ENCODE measurements around the gene PHF20.
"Not testable (repeated sequence)": the region's sequence is repeated elsewhere in the genome, so short reads cannot be mapped to it uniquely, and the experiment has no call there.

PHF20 gene

DNA sequence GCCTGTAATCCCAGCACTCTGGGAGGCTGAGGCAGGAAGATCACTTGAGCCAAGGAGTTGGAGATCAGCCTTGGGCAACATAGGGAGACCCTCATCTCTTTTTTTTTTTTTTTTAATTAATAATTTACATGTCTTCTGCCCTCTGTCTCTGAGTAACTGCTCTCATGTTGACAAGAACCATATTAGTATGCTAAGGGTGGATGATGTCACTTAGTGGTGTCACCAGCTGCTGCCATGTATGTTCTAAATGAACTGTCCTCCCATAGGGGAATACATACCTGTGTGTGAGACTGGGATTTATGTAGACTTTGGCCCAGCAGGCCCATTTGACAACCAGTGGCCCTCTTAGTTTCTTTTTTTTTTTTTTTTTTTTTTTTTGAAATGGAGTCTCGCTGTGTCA lies 116.8 kb downstream of the PHF20 start:
- no peak for DNase-seq

DNA sequence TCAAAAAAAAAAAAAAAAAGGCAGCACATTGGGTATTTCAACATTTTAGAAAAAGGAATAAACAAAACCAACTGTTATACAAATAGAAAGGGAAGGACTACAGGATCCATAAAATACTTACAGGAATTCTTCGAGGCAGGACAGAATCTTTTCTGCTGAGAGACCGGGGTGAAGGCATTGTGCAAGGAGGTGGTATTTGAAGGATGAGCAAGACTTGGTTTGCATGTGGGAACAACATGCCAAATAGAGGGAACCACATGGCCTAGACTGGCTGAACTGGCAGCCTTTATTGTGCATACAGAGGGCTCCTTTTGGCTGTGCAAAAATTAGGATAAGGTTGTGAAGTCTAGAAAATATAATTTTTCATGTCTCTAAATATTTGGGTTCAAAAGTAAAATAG lies 119.6 kb downstream of the PHF20 start:
- DNase-seq, result no peak

DNA sequence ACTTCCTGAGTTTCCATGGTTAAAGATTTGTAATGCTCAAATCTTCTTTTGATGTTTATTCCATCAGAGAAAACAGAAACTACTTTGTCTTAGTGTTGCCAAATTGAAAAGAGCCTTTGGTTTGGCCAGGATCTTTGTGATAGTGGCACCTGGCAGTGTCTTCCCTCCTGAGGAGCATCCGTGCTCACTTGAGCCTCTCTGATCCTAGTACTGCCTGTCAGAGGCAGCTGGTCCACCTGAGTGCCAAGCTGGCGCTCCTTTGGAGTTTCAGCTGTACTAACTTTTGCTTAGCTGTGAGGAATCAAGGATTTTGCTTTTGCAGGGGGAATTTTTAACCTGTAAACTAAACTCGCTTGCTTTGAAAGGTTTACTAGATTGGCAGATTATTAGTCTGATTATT lies 121.1 kb downstream of the PHF20 start:
- no peak for DNase-seq

DNA sequence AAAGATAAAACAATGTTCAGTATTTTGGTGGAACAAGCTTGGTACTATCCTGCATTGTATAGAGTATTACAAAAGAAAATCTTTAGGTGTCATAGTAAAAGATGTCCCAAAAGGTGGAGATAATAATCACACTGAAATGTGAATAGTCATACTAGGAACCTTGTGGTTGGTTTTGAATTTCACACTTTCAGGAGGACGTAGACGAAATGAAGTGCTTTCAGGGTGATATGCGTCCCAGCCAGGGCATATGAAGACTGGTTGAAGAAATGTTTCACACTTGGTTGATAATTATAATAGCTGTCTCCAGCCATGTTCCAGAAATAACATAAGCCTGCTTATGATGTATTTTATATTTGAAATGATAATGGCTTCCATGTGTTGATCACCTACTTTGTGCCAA lies 122.1 kb downstream of the PHF20 start:
- DNase-seq, result no peak

DNA sequence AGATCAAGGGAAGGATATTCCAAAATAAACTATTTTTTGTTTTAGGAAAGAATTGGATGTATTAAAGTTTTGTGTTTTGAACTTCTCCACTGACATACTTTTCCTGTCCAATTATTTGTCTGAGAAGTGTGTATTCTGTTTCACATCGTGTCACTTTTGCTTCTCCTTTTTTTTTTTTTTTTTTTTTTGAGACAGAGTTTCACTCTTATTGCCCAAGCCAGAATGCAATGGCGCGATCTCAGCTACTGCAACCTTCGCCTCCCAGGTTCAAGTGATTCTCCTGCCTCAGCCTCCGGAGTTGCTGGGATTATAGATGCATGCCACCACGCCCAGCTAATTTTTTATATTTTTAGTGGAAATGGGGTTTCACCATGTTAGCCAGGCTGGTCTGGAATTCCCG lies 123.7 kb downstream of the PHF20 start:
- not testable (repeated sequence) for DNase-seq

DNA sequence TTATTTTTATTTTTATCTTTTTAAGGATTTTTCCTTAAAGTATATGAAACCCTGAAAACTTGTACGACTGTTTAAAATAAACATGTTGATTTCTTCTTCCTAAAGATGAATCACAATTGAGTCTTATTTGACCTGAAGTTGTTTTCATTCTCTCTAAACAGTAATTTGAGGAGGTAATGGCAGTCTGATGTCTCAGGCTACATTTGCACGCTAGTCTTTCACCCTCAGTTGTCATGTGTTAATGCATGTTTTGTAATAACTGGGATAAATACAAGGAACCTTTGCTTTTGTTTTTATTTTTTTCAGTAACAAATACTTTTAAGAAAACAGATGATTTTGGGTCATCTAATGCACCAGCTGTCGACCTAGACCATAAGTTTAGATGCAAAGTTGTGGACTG lies 127.2 kb downstream of the PHF20 start:
- no peak for DNase-seq

DNA sequence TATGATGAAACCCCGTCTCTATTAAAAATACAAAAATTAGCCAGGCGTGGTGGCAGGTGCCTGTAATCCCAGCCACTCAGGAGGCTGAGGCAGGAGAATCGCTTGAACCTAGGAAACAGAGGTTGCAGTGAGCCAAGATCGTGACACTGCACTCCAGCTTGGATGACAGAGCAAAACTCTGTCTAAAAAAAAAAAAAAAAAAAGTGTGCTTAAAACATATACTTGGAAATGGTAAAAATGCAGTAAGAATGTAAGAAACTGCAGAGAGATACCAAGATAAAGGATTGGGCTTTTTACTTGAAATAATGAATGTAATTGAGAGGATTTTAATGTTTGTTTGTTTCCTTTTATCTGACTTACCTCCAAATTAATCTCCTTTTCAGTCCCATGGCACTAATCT lies 129.4 kb downstream of the PHF20 start:
- DNase-seq, result not testable (repeated sequence)

DNA sequence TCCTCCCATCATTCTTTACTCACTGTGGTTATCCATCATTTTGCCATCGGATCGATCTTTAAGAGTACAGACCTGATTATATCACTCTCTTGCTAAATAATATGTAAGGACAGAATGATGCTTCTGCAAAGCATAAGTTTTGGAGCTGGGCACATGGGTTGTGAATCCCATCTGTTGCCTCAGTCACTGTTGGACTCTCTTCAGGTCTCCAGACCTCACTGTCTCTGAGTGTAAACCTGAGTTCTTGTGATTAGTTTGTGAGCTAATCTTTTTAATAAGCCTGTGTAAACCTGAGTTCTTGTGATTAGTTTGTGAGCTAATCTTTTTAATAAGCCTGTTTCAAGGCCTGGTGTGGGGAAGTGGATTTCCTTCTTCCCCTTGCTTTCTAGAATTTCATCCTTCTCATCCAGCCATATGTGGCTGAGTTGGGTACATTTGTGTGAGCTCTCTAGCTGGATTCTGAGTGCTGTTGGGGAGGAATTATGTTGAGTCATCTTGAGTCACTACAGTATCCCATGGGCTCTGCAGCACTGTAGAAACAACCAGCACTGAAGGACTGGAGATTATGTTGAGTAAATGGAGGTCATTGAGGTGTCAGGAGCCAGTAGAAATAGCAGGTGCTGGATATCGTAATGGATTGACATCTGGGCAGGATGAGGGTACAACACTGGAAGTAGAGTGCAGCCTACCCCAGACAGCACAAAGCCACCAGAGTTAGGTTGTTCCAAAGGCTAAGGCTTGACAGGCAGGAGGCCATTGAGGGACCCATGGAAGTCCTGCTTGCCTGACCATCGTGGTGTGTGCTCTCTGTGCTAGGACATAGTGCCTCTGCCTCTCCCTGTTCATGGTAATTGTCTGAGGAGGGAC lies 130.1 kb downstream of the PHF20 start:
- DNase-seq, result no peak

DNA sequence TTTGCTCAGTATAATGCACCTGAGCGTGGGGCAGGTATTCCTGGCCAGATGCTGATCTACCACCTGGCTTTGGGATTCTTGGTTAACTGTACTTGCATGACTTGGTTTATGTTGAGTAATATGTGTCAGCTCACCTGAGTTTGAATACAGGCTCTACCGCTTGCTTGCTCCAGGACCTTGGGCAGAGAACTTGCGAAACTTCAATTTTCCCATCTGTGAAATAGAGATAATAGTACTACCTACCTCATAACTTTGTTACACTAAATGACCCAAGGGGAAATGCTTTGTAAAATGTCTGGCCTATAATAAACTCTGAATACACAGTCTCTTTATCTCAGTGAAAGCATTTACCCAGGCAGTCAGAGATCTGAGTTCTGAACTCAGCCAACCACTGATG lies 130.7 kb downstream of the PHF20 start:
- DNase-seq, result no peak

DNA sequence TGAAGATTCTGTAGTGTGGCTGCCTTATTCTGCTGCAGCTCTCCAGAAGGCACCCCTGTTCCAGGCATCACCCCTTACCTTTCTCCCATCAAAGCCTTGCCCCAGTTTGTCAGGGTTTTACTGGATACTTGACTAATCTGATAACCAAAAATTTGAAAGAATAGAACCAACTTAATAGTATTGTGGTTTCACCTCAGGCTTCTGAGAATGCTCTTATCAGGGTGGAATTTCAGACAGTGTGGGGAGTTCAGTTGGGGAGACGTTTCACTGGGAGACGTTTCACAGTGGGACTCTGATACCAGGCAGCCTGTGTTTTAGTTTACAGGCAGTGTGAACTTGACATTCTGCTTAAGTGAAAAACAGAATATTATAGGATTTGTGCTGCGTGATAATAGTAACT lies 132.0 kb downstream of the PHF20 start:
- no peak for DNase-seq

DNA sequence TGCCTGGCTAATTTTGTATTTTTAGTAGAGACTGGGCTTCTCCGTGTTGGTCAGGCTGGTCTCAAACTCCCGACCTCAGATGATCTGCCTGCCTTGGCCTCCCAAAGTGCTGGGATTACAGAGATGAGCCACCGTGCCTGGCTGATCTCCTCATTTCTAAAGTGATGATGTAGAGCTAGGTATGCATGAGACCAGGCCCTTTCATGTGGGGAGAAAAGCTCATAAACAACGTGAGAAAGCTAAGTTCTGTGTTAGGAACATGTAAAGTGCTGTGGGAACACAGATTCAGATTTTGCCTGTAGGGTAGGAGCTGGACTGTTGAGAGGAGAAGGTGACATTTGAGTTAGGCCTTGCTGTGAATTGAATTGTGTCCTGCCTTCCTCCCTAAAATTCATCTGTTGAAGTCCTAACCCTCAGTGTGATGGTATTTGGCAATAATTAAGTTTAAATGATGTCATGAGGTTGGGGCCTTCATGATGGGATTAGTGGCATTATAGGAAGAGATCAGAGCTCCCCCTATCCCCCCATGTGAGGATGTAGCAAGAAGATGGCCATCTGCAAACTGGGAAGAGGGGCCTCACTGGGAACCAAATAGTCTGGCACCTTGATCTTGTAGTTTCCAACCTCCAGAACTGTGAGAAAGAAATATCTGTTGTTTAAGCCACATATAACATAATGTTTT lies 133.3 kb downstream of the PHF20 start:
- no peak for DNase-seq

DNA sequence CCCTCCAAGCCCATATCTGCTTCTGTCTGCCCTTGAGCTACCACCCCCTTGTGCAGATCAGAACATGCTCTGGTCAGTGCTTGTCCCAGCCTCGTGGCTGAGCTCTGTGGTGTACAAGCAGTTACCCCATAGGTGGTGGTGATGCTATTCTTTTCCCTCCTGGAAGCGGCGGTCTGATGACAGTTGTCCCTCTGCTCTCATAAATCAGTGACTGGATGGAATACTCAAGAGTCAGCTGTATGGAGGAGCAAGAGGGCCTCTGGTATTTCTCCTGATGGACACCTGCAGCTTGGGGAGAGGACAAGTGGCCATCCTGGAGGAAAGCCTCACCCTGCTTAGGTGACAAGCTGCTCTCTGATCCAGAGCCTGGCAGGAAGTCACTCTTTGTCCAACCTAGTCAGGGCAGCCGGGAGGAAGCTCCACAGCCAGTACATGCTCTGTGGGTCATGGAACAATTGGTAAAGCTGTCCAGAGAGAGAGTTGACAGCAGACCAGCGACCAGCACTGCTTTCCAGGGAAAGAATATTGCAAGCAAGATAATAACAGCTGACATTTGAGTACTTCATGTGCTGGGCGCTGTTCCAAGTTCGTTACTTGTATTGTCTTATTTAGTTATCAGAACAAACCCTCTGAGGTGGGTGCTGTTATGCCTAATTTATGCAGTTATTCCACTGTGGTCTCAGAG lies 135.3 kb downstream of the PHF20 start:
- no peak for DNase-seq

DNA sequence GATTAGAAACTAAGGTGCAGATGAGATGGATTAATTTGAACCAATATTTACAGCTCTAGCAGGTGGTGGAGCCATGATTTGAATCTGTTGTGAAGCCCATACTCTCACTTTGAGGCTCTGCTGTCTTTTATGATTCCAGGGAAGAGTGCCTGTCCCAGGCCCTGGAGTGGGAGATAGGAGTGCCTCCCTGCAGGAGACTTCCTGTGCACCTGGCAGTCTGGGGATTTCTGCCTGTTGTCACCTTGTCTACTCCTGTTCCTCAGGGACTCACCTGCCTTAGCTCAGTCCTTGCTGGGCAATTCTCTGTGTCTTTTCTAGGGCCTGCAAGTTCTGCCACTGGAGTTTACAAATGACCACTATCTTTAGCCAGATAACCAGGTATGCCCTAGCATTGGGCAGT lies 136.2 kb downstream of the PHF20 start:
- no peak for DNase-seq

DNA sequence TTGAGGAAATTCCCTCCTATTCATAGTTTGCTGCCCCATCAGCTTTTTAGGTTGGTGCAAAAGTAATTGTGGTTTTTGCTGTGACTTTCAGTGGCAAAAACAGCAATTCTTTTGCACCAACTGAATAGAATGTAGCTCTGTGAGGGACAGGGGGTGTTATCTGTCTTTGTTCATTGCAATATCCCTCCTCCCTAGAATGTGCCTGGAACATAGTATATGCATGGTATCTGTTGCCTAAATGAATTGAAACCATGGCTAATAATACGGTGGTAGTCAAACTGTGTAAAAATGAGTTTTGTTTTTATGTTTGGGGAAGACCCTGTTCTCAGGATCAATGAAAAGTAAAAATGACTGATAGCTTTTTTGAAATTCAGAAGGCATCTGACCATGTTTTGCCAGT lies 137.4 kb downstream of the PHF20 start:
- no peak for DNase-seq

DNA sequence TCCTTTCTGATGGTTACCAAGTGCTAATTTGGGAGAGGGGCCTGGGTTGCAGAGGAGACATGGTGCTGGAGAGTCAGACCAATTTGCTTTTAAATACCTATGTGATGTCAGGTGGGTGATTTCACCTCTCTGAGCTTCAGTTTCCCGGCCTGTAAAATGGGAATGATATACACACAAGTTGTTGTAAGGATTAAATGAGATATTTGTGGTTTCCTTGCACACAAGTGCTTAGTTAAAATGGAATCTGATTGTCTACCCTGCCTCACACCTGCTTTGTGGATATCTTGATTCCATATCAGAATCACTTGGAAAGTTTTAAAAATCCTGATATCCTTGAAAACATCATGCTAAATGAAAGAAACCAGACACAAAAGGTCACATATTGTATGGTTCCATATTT lies 138.0 kb downstream of the PHF20 start:
- no peak for DNase-seq

DNA sequence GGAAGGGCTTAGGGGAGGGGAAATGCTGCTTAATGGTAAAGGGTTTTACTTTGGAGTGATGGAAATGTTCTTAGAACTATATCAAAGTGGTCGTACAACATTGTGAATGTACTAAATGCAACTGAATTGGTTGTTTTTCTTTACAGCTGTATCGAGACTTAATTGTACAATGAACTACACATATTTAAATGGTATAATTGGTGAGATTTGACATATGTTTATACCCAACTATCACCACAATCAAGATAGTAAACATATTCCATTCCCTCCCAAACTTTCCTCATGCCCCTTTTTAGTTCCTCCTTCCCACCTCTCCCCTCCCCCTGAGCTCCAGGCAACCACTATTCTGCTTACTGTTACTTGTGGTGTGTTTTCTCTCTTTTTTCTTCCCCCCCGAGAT lies 138.4 kb downstream of the PHF20 start:
- no peak for DNase-seq

DNA sequence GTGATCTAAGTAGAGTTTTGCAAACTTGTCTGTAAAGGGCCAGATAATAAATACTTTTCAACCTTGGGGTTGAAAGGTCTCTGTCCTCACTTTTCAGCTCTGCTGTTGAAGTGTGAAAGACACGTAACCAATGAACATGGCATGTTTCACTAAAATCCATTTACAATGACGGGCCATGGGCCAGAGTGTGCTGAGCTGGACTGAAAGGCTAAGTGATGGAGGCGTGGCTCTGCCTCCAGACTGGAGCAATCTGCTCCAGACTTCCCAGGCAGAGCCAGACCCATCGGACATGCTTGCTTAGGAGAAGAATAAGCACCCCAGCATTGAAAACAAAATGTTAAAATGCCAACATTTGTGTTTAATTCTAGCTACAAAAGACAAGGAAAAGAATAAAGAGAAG lies 141.1 kb downstream of the PHF20 start:
- DNase-seq, result no peak

DNA sequence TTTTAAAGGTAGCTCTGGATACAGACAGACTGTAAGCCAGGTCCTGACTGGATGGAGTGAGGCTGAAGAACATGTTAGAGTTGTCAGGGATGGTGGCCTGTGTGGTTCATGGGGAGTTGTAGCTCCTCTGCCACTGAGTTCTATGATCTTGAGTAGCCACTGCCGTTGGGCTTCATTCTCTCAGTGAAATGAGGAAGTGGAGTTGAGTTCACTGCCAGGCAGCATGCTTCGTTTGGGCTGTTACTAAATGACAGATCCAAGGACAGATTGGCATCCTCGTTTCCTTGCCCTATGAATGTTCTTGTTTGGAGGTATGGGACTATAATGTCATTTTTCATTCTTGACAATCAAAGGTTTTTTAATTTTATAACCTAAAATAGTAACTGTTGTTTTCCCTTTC lies 145.3 kb downstream of the PHF20 start:
- DNase-seq, result no peak

DNA sequence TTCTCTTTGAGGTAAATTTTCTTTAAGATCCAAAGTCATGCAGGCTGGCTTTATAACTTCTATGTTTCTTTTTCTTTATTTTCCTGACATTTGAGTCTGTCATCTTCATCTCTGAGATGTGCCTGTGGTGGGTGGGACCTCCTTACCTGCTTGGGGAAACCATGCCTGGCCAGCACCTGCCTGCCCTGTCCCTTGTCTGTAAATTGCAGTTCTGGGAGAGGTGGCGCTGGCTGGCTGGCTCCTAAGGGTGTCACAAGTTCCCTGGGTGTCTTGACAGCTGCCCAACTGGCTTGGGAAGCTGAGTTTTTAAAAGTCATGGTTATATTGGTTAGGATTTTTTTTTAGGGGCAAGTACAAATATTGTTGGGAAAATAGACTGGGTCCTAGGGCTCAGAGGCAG lies 146.2 kb downstream of the PHF20 start:
- no peak for DNase-seq

DNA sequence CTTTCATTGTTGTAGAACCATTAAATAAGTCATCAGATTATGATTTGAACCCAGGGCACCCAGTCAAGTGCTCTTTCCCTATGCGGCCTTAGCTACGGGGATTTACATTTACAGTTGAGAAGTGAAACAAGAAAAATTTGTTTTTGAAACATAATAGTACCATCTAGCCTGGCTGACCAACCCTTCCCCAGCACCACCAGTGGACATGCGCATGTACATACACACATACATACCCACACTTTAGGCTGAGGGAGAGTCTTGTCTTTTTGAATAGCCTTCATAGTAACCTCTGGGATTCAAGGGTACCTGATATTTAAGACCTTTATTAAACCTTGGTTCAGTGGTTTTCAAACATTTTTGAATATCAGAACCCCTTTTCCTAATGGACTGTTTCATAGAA lies 148.7 kb downstream of the PHF20 start:
- no peak for DNase-seq

DNA sequence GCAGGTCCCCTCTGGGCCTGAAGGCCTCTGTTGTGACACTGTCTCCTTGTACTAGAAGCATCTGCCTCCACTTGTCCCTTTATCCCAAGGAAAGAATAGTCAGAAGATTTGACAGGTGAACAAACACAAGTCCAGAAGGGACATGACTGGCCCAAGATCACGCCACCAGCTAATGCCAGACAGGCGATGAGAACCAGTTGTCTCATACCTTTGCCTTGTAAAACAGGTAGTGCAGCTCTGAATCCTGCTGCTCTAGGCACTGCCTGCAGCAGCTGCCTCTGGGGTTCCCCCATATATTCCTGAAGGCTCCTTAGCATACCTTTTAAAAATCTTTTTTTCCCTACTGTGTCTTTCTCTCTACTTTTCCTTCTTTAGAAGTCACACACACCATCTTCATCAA lies 157.5 kb downstream of the PHF20 start:
- DNase-seq, result no peak

DNA sequence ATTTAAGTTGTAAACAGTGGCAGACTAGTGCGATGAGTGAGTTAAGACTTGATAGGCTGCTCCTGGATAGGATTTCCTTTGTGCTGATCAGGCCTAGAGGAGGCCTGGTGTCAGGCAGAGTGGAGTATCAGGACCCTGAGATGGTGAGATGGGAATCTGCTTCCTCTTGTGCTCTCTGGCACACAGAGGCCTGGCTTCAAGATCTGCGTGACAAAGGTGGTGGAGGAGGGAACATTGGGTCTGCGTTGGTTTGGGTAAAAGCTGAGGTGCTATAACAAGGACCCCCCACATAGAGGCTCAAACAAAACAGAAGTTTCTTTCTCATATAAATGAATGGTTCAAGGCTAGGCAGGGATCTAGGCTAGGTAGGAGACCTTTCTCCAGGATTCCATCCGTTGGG lies 162.2 kb downstream of the PHF20 start:
- no peak for DNase-seq

DNA sequence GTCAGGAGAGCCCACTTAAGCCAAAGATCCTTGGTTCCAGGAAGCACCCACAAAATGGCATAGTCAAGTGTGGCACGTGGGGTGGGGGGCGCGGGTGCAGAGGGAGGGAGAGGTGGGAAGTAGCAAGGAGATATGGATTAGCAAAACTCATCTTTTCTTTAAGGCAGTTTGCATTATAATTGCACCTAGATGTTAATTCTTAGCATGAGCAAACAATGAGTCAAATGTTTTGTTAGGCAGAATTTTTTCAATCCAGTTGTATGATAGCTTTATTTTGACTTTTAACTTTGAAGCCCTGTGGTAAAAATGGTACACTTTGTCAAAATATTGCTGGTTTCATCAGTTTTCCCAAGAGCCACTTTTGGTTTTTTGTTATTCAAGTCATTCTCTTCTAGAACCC lies 167.4 kb downstream of the PHF20 start:
- no peak for DNase-seq

DNA sequence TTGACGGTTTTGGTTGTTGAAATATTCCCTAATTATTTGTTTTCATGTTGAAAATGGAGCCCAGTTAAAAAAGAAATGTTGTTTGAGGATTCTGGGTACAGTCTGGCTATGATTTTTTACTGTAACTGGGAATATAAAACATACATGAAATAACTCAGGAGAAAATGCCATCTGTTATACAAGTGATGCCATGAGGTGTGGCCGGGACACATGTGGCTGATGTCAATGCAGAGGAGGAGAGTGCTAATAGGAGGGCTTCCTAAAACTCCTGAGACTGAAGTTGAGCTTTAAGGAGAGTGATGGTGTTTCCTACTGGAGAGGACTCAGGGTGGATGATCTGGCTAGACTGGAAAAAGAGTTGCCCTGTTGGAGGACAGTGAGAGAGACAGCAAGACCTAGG lies 169.8 kb downstream of the PHF20 start:
- DNase-seq, result no peak
